ENCODE measurements around the gene ATF7.

ATF7 gene

DNA sequence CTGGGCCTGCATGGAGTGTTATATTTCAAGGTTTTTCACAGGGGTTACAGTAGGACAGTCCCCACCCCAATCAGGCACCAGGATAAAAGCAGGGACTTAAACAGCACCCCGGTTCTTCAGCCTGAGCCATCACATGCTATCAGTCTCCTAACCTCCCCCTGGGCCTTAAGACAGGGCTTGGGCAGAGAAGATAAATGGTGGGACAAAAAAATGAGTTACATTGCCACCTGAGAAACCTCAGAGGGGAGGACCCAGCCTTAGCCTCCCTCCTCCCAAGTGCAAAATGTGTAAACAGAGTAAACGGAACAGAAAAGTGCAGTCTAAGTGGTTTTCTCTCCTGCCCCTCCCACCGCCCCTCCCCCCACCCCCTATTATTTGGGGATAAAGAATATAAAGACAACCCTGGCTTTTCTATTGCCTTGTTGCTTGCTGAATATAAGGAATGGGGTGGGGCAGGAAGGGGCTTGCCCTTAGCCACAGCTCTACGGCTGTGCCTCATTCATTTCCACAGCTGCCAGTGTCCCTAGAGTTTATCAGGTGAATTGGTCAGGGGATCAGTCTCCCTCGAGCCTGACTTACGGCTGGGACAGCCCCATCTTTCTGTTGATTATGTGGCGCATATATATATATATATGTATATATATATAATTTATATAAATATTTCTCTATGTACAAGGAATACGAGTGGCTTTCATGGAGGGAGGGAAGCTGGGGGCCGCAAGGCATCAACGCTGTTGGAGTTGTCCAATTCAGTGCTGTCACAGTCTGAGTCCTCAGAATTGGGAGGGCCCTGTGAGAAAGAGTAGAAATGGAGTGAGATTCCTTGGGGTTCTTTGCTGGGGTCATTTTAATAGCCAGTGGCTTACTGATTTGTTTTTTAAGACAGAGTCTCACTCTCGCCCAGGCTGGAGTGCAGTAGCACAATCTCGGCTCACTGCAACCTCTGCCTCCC lies 145.4 kb downstream of the ATF7 start:
- DNase-seq: no peak

DNA sequence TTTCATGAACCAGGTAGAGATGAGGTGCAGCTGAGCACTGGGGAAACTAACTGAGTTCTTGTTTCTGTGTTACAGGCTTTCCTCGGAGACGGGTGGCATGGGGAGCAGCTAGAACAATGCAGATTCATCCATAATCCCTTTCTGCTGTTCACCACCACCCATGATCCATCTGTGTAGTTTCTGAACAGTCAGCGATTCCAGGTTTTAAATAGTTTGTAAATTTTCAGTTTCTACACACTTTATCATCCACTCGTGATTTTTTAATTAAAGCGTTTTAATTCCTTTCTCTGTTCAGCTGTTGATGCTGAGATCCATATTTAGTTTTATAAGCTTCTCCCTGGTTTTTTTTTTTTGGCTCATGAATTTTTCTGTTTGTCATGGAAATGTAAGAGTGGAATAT lies 146.9 kb downstream of the ATF7 start:
- no peak for DNase-seq

DNA sequence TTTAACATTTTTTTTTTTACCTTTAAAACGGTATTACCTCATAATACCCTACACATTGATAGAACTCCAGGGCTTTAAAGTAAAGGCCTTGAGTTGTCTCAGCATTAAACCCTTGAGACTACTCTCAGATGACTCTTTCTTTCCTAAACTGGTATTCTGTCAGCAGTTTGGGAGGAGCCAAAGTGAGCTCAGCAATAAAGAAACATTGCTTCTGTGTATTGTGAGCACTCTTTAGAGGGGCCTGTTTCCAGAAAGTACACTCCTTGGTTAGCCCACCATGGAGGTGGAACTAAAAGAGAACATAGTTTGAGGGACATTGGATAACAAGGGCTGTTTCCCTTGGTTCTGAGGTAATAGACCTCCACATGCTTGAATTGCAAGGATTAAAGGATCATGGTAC lies 147.3 kb downstream of the ATF7 start:
- no peak for DNase-seq

- peak; percentile 12 to 18 for DNase-seq
These were observed 149.4 kb downstream of the ATF7 start for GRCh38 chr12:53476769-53477209.

- no peak for DNase-seq
These were observed 151.4 kb downstream of the ATF7 start for GRCh38 chr12:53474819-53475218.

- no peak for DNase-seq
These were observed 152.1 kb downstream of the ATF7 start for GRCh38 chr12:53474077-53474476.

- no peak for DNase-seq
These were observed 154.1 kb downstream of the ATF7 start for GRCh38 chr12:53472056-53472582.

GRCh38 chr12:53468282-53468681 lies 157.9 kb downstream of the ATF7 start:
- no peak for DNase-seq

GRCh38 chr12:53467880-53468279 lies 158.3 kb downstream of the ATF7 start:
- DNase-seq: no peak

DNA sequence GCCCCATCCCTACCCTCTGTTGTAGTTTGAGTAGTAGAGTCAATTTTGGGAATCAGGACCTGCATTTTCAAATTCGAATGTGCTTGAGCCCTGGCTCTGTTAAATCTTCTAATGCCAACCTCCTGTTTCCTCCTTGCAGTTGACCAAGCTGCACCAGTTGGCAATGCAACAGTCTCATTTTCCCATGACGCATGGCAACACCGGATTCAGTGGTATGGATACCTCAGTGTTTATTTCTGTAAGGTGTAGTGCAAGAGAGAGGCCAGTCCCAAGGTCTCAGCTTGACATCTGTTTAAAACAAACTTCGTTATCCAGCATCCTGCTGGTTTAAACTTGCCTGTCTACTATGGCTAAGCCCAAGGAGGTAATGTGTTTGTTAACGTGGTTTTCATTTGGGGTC lies 159.1 kb downstream of the ATF7 start:
- DNase-seq: no peak

DNA sequence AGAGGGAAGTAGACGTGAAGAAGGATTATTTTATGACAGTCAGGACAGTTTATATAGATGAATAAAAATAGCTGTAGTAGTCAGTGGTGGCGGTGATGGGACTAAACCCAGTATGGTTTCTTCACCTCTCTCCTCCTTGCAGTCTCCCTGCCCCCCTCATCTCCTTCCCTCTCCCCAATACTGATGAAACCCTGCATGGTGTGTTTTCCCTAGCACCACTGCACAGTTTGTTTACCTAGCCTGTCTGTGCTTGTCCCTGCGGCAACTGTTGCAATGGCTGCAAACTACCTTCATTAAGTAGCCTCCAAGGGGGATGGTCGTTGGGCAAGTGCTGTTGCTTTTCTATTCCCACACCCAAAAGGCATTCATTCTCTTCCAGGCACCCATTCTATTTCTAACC lies 159.5 kb downstream of the ATF7 start:
- no peak for DNase-seq

DNA sequence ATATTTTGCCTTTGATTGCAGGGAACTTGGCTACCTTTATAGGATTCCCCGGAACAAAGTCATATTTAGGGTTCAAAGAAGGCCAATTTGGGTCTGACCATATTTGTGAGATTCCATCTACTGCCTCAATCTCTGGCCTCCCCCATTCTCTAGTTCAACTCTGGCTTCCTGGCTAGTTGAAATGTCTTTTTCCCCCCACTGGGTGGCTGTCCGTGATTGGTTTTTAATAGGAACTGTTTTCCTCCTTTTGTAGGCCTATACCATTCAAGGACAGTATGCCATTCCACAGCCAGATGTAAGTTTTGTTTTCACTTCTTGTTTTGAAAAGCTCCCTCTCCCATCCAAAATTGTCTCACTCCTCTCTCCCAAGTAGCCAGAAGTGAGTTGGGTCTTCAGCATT lies 160.5 kb downstream of the ATF7 start:
- no peak for DNase-seq

- DNase-seq: no peak
These were observed 161.3 kb downstream of the ATF7 start for GRCh38 chr12:53464685-53465418.

GRCh38 chr12:53463802-53464560 lies 162.2 kb downstream of the ATF7 start:
- DNase-seq: no peak

GRCh38 chr12:53462935-53463334 lies 163.2 kb downstream of the ATF7 start:
- DNase-seq: no peak

DNA sequence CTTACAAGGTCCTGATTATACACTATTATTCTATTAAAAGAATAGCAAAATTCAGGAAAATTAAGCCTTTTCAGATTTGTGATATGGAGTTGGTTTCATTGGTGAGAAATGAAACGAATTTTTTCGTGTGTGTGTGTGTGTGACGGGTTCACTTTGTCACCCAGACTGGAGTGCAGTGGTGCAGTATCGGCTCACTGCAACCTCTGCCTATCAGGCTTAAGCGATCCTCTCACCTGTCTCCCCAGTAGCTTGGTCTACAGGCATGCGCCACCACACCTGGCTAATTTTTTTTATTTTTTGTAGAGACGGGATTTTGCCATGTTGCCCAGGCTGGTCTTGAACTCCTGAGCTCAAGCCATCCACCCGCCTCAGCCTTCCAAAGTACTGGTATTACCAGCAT lies 164.6 kb downstream of the ATF7 start:
- no peak for DNase-seq

DNA sequence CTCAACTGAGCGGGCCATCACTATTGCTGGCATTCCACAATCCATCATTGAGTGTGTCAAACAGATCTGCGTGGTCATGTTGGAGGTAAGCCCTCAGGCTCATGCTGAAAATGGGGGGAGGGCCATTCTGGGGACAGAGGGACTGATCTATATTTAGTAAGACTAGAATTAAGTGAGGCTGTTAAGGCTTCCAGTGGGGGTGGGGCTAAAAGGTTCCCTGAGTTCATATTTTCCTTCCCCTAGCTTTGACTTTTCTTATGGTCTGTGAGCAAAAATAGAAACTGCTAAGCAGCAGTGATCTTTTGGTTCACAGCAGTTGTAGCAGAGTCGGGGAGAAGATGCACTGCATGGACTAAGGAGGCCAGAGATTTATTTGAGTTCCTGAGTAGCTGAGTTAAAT lies 165.1 kb downstream of the ATF7 start:
- DNase-seq: no peak

GRCh38 chr12:53459097-53459496 lies 167.1 kb downstream of the ATF7 start:
- no peak for DNase-seq

Data from SHP77 (cell line).